HepG2 (cell line): ENCODE data around the gene FSIP1. TPM values are rescaled to one million over a fixed set of nuclear protein-coding genes. Genes with fewer than 3 reads are reported as not detected.

Source experiments
- ATAC-seq: fragments of 200-7000 bp; cut with Tn5 transposase; 3 replicates; pipeline ENCODE4 v1.9.1; 2020; ENCODE audit warnings: mild to moderate bottlenecking, moderate library complexity
- BruUV-seq: library from RNA; stranded (reverse); fragments of 400-500 nt; replicated peaks from 2 replicates; lab custom pipeline; 2021; lab: Mats Ljungman, UMichigan
- CTCF ChIA-PET: fragments of 300-600 bp; formaldehyde crosslinking; extraction: SDS; loops from one replicate; lab custom pipeline; 2021; ENCODE audit warnings: low total read pairs, inconsistent platforms, low intra/inter-chr PET ratio; lab: Yijun Ruan, JAX
- POLR2A ChIA-PET: fragments of 350-600 bp; sonication (Branson Sonifier 250); formaldehyde crosslinking; loops from one replicate; lab custom pipeline; 2020; ENCODE audit warnings: antibody characterized with exemption, inconsistent platforms; lab: Yijun Ruan, JAX
- DNase-seq: peaks from one replicate; pipeline ENCODE4 v3.0.0-alpha.2; 2015; ENCODE audit warnings: low spot score
- FAIRE-seq: peaks from 3 replicates; lab custom pipeline; 2011; peaks lifted over from hg19 to GRCh38; lab: Jason Lieb, UNC
- H2AFZ ChIP-seq: one replicate; pipeline ENCODE4 v1.6.1; 2011; ENCODE audit warnings: low read length, inconsistent platforms
- H3K27ac ChIP-seq: fragments of 300-600 bp; 3 replicates; pipeline ENCODE4 v1.8.0; 2011; ENCODE audit warnings: mixed run types, mild to moderate bottlenecking, mixed read lengths, low read length, inconsistent platforms; ENCODE audit not compliant: insufficient read depth; ENCODE audit errors: extremely low read length
- H3K27me3 ChIP-seq, 2 experiments: fragments of 200-600 bp in 1 of 2; 2 replicates in 1 of 2; 3 replicates in 1 of 2; pipeline versions ENCODE4 v1.6.0 to v1.8.0; 2011; ENCODE audit warnings: low read length in 2 of 2, mild to moderate bottlenecking in 2 of 2, moderate library complexity in 2 of 2, inconsistent platforms in 1 of 2; ENCODE audit not compliant: insufficient read depth in 2 of 2, control insufficient read depth in 1 of 2
- H3K36me3 ChIP-seq, 2 experiments: fragments of 200-600 bp in 1 of 2; replicated peaks in 1 of 2; 2 replicates in 1 of 2; 3 replicates in 1 of 2; pipeline versions ENCODE4 v1.5.1 to v1.8.0; 2011; ENCODE audit warnings: low read length in 2 of 2, inconsistent platforms in 1 of 2; ENCODE audit not compliant: insufficient read depth in 2 of 2, control insufficient read depth in 1 of 2
- H3K4me1 ChIP-seq: 2 replicates; pipeline ENCODE4 v1.5.1; 2012; ENCODE audit warnings: low read length, inconsistent platforms; ENCODE audit not compliant: insufficient read depth
- H3K4me2 ChIP-seq: 2 replicates; pipeline ENCODE4 v1.6.0; 2011; ENCODE audit warnings: low read depth, low read length, inconsistent platforms
- H3K4me3 ChIP-seq, 3 experiments: fragments of 200-600 bp in 1 of 3; sonication (generic), shearing (Covaris generic) in 1 of 3; replicated peaks in 1 of 3; 2 replicates each; pipeline ENCODE4 v1.5.1; 2011 to 2016; ENCODE audit warnings: low read length in 3 of 3, inconsistent platforms in 2 of 3, low read depth in 2 of 3, mild to moderate bottlenecking in 2 of 3, control low read depth in 1 of 3, mixed read lengths in 1 of 3; ENCODE audit not compliant: insufficient read depth in 1 of 3
- H3K79me2 ChIP-seq: one replicate; pipeline ENCODE4 v1.6.1; 2011; ENCODE audit warnings: low read length, inconsistent platforms; ENCODE audit not compliant: insufficient read depth
- H3K9ac ChIP-seq: 2 replicates; pipeline ENCODE4 v1.6.0; 2011; ENCODE audit warnings: mild to moderate bottlenecking, low read depth, low read length, inconsistent platforms; ENCODE audit not compliant: insufficient read depth
- H3K9me3 ChIP-seq: 2 replicates; pipeline ENCODE4 v1.5.1; 2012; ENCODE audit warnings: mild to moderate bottlenecking, low read length
- H4K20me1 ChIP-seq: 2 replicates; pipeline ENCODE4 v1.6.0; 2011; ENCODE audit warnings: inconsistent platforms, mild to moderate bottlenecking, low read length, moderate library complexity; ENCODE audit not compliant: insufficient read depth
- ELF1 ChIP-seq: sonication (generic); formaldehyde crosslinking; IDR thresholded peaks from 2 replicates; pipeline ENCODE4 v1.4.0; 2020; ENCODE audit warnings: missing genetic modification reagents
- ESRRA ChIP-seq: sonication (generic); formaldehyde crosslinking; IDR thresholded peaks from 2 replicates; pipeline ENCODE4 v1.5.1; 2020; ENCODE audit warnings: mild to moderate bottlenecking, low read depth, missing genetic modification reagents
- KLF13 ChIP-seq: sonication (generic); formaldehyde crosslinking; IDR thresholded peaks from 2 replicates; pipeline ENCODE4 v1.4.0; 2020; ENCODE audit warnings: mild to moderate bottlenecking, missing genetic modification reagents
- MEF2D ChIP-seq: sonication (generic); formaldehyde crosslinking; IDR thresholded peaks from 2 replicates; pipeline ENCODE4 v1.5.1; 2020; ENCODE audit warnings: mild to moderate bottlenecking, missing genetic modification reagents
- TCF7L2 ChIP-seq: IDR thresholded peaks from 2 replicates; pipeline ENCODE4 v1.6.1; 2011; ENCODE audit warnings: mild to moderate bottlenecking, low read depth, low read length, moderate library complexity
- XBP1 ChIP-seq: sonication (generic); formaldehyde crosslinking; IDR thresholded peaks from 2 replicates; pipeline ENCODE4 v1.5.0; 2020; ENCODE audit warnings: missing genetic modification reagents
- ZBTB7A ChIP-seq: sonication (generic); formaldehyde crosslinking; IDR thresholded peaks from 2 replicates; pipeline ENCODE4 v1.8.0; 2022; ENCODE audit warnings: mild to moderate bottlenecking, missing genetic modification reagents
- in situ Hi-C: cut with HindIII; loops from 2 replicates; pipeline ENCODE4 v1.10.0; 2017; ENCODE audit warnings: low pct_unique_long_range_greater_than_20kb; ENCODE audit not compliant: extremely low pct_ligation_motif_present
- intact Hi-C: fragments of 100-400 bp; cut with micrococcal nuclease; formaldehyde crosslinking; loops from one replicate; pipeline ENCODE4 v1.10.0; 2022; ENCODE audit not compliant: unreplicated experiment
- polyA plus RNA-seq, 8 experiments: library from polyadenylated mRNA; depleted of rRNA in 3 of 8; stranded (reverse) in 7 of 8; unstranded in 1 of 8; fragments of >200 nt; fragmentation: Illumina TruSeq in 4 of 8; extraction: Trizol in 4 of 8; gene quantifications; 2 replicates each; pipeline versions ENCODE4 v1.2.1 to v1.2.3, GENCODE V29; 2011 to 2016; ENCODE audit warnings: low read depth in 4 of 8, missing spikeins in 1 of 8, mixed read lengths in 1 of 8; ENCODE audit not compliant: insufficient read depth in 1 of 8
- total RNA-seq, 5 experiments: library from RNA; depleted of rRNA; stranded (reverse); fragments of >200 nt; fragmentation: Illumina TruSeq; extraction: Trizol; gene quantifications; 2 replicates each; pipeline ENCODE4 v1.2.3, GENCODE V29; 2016; ENCODE audit warnings: low read depth in 1 of 5
- TF ChIP-seq, protein P1 (sequence below): sonication (generic); formaldehyde crosslinking; IDR thresholded peaks from 2 replicates; pipeline ENCODE4 v1.5.1; 2020; ENCODE audit warnings: missing genetic modification reagents, mild to moderate bottlenecking, borderline replicate concordance
- TF ChIP-seq, protein P2 (sequence below): sonication (generic); formaldehyde crosslinking; IDR thresholded peaks from 2 replicates; pipeline ENCODE4 v1.5.0; 2020; ENCODE audit warnings: missing genetic modification reagents
- TF ChIP-seq, protein P3 (sequence below): sonication (generic); formaldehyde crosslinking; IDR thresholded peaks from 2 replicates; pipeline ENCODE4 v1.4.0; 2020; ENCODE audit warnings: missing genetic modification reagents, borderline replicate concordance

Gene FSIP1
- total and polyA plus RNA-seq, 2 of the 13 experiments (the other 11 are each of a cell fraction or from before 2014, with no cell fraction given): 0.18 TPM; not detected in 1

DNA sequence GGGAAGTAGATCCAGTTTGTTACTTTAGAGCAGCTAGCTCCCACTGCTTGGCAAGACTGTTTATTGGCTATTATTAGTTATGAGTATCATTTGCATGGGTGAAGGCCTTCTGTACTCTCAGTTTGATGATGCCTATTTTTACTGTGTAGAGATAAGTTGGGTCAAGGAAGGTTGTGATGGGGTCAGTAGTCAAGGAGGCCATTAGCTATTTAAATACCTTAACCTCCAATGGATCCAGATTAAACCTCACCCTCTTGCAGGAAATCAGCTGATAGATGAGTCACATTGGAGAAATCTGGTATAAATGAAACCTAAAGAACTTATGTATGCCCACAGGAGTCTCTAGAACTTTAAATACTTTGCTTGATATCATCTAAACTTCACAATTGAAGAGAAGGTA is 156.8 kb downstream of the FSIP1 start:
- H3K27ac ChIP-seq: no peak overlapping the region

More for the DNA sequence above, 156.8 kb downstream of the FSIP1 start:
- Histone ChIP-seq H3K4me3 (no peak overlapping the region), H3K79me2 (no peaks in the 10 kb centered on the region), H3K4me1 (peaks cover 57% of the 10 kb centered on the region)
- in situ Hi-C loops: no loop called here
- CTCF ChIA-PET: no interaction called here
- TF ChIP-seq TCF7L2 (no peak), KLF13 (CRISPR knock-in tag) (no peak), ZBTB7A (CRISPR knock-in tag) (no peak), XBP1 (CRISPR knock-in tag) (no peak), ELF1 (CRISPR knock-in tag) (no peak), ESRRA (CRISPR knock-in tag) (no peak), MEF2D (CRISPR knock-in tag) (no peak)
- TF ChIP-seq, protein P1, sequence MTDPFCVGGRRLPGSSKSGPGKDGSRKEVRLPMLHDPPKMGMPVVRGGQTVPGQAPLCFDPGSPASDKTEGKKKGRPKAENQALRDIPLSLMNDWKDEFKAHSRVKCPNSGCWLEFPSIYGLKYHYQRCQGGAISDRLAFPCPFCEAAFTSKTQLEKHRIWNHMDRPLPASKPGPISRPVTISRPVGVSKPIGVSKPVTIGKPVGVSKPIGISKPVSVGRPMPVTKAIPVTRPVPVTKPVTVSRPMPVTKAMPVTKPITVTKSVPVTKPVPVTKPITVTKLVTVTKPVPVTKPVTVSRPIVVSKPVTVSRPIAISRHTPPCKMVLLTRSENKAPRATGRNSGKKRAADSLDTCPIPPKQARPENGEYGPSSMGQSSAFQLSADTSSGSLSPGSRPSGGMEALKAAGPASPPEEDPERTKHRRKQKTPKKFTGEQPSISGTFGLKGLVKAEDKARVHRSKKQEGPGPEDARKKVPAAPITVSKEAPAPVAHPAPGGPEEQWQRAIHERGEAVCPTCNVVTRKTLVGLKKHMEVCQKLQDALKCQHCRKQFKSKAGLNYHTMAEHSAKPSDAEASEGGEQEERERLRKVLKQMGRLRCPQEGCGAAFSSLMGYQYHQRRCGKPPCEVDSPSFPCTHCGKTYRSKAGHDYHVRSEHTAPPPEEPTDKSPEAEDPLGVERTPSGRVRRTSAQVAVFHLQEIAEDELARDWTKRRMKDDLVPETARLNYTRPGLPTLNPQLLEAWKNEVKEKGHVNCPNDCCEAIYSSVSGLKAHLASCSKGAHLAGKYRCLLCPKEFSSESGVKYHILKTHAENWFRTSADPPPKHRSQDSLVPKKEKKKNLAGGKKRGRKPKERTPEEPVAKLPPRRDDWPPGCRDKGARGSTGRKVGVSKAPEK (CRISPR knock-in tag): no peak
- TF ChIP-seq, protein P2, sequence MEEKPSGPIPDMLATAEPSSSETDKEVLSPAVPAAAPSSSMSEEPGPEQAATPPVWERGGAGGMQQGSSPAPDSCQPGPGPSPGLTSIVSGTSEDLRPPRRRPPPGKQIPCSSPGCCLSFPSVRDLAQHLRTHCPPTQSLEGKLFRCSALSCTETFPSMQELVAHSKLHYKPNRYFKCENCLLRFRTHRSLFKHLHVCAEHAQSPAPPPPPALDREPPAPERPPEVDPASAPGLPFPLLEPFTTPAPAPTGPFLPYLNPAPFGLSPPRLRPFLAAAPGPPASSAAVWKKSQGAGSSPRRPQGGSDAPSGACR (CRISPR knock-in tag): no peak
- TF ChIP-seq, protein P3, sequence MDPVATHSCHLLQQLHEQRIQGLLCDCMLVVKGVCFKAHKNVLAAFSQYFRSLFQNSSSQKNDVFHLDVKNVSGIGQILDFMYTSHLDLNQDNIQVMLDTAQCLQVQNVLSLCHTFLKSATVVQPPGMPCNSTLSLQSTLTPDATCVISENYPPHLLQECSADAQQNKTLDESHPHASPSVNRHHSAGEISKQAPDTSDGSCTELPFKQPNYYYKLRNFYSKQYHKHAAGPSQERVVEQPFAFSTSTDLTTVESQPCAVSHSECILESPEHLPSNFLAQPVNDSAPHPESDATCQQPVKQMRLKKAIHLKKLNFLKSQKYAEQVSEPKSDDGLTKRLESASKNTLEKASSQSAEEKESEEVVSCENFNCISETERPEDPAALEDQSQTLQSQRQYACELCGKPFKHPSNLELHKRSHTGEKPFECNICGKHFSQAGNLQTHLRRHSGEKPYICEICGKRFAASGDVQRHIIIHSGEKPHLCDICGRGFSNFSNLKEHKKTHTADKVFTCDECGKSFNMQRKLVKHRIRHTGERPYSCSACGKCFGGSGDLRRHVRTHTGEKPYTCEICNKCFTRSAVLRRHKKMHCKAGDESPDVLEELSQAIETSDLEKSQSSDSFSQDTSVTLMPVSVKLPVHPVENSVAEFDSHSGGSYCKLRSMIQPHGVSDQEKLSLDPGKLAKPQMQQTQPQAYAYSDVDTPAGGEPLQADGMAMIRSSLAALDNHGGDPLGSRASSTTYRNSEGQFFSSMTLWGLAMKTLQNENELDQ (CRISPR knock-in tag): no peak
- TF ChIP-seq, all 625 proteins: peak for 0
- intact Hi-C loops: no loop called here
- no peak for DNase-seq
- Histone ChIP-seq H4K20me1 (no peaks in the 10 kb centered on the region), H3K4me2 (peak overlapping the region; percentile 63; the same call in 1 of the 2 replicates), H3K9me3 (no peaks in the 10 kb centered on the region), H2AFZ (no peak overlapping the region), H3K9ac (no peak overlapping the region), H3K27me3 (peaks cover 0 to 4% of the 10 kb centered on the region in 2 experiments; a peak in 1 of 5 replicates), H3K36me3 (no peaks in the 10 kb centered on the region)
- BruUV-seq: no TSS peak
- no peak for ATAC-seq
- FAIRE-seq: no peak
- POLR2A ChIA-PET: no interaction called here
